ENCODE data around the gene GNB5.
A peak's percentile ranks its signal among the peaks of the same experiment; 100 is the strongest.
"Not testable (repeated sequence)": the region's sequence is repeated elsewhere in the genome, so short reads cannot be mapped to it uniquely, and the experiment has no call there.

The GNB5 gene

GRCh38 chr15:52111517-52112202, 79.5 kb downstream of the GNB5 start:
- no peak for DNase-seq

GRCh38 chr15:52109559-52110451, 81.4 kb downstream of the GNB5 start:
- no peak for DNase-seq

- DNase-seq = no peak
Observed at GRCh38 chr15:52107238-52107637, 84.0 kb downstream of the GNB5 start.

DNA sequence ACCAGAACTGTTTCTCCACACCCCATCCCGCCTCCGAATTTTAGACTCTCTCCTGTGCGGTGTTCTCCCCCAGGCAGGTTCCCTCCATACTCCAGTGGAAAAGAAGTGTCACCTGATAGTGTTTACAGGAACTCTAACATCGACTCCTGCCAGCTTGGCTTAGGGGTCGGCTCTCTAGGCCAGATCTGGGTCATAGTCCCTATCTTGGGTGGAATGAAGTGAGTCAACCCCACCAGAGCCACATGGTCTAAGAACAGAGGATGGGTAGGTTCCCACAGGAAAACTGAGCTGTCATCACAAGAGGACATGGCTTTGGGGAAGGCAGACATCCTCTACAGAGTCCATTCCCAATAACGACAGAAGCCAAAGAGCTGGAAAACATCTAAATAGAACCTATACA, 84.6 kb downstream of the GNB5 start:
- no peak for DNase-seq

- no peak for DNase-seq
Observed at GRCh38 chr15:52105846-52106245, 85.3 kb downstream of the GNB5 start.

DNA sequence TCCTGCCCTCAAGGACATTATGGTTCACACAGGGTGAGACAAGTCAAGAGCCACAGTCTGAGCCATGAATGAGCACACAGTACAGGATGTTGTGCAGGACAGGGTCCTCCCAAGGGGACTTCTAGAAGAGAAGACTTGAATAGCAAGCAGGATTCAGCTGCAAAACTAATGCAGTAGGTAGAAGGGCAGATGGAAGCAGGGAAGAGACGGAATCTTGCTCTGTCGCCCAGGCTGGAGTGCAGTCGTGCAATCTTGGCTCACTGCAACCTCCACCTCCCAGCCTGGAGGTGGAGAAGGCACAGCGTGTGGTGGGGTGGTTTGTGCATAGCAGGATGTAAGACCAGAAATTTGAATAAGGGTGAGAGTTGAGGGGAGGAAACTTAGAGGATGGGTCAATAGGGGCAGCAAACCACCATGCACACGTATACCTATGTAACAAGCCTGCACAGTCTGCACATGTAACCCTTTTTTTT, 86.6 kb downstream of the GNB5 start:
- DNase-seq = no peak

GRCh38 chr15:52103217-52104207, 87.7 kb downstream of the GNB5 start:
- no peak for DNase-seq

GRCh38 chr15:52102463-52102862, 88.7 kb downstream of the GNB5 start:
- no peak for DNase-seq

DNA sequence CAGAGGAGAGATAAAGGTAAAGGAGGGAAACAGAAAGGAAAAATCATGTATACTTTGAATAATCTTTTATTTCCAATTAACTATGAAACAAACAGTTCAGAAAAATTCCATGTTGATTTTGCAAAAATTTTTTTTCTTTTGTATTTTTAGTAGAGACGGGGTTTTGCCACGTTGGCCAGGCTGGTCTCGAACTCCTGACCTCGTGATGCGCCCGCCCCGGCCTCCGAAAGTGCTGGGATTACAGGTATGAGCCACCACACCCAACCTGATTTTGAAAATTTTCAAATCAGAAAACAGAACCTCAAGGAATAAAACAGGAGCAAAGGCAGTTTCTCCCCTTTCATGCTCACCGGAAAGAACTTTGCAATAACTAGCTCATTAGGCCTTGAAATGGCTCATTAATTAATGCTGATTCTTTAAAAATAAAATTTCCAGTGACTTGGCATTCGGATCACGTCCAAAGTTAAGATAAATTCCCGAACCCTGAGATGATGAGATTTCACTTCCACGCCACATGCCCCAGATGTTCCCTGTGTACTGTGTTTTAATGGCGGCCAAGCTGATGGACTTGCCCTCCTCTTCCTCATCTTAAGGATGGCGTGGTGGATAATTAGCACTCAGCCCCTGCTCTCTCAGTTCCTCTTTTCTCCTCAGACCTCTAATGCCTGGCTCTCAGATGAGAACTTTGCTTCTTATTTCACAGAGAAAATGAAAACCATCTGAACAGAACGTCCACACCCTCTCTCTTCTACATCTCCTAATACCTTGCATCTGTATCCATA, 89.5 kb downstream of the GNB5 start:
- DNase-seq = no peak

GRCh38 chr15:52100807-52101442, 90.3 kb downstream of the GNB5 start:
- peak in 1 of 2 donors; percentile 16 for DNase-seq

DNA sequence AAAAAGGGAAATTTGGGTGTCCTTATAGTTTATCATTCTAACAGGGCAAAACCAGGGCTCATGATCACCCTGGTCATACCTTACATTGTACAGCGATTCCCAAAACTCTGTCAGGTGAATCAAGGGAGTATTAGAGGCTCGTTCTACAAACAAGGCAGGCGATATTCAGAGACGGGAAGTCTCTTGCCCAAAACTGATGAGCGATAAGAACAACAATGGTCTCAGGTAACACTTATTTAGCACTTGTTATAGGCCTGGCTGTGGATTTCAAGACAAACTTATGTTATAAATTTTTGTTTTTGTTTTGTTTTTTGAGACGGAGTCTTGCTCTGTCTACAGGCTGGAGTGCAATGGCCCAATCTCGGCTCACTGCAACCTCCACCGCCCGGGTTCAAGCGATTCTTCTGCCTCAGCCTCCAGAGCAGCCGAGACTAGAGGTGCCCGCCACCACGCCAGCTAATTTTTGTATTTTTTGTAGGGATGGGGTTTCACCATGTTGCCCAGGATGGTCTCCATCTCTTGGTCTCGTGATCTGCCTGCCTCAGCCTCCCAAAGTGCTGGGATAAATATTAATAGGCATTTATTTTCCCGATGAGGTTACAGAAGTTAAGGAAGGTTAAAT, 91.4 kb downstream of the GNB5 start:
- DNase-seq = no peak

DNA sequence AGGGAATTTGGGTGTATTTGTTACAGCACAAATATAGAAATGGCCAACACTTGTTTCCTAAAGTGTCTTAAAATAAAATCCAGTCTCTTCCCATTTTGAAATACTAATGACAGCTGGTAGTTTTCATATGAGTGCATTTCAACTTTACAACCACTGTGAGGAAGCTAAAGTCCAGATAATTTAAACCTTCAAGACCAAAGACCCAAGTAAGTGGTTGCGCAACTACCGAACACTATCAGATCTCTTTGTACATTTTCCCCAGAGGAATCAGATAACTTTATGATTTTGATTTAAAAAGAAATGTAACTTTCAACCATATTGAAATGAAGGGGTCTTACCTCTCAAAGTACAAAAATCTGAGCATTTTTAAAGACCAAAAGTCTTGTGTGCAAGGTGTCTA, 92.9 kb downstream of the GNB5 start:
- no peak for DNase-seq

DNA sequence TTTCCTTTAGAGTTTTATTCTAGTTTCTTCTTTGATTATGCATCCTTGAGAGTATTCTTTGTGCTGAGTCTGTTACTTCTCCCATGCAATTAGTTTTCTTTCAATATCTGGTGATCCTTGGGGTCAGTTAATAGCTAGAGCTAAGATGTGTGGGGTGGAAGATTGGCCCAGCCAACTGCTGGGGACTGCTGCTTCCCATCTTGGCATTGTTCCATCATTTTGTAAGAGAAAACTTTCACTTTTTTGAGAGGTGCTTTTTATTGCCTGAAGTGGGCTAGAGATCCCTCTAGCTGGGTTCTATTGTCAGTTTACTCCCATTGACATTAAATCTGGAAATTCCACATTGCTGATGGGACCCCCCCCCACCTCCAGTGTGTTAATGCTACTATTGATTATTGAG, 94.0 kb downstream of the GNB5 start:
- DNase-seq = no peak

- DNase-seq = not testable (repeated sequence)
Observed at GRCh38 chr15:52096536-52096935, 94.7 kb downstream of the GNB5 start.

DNA sequence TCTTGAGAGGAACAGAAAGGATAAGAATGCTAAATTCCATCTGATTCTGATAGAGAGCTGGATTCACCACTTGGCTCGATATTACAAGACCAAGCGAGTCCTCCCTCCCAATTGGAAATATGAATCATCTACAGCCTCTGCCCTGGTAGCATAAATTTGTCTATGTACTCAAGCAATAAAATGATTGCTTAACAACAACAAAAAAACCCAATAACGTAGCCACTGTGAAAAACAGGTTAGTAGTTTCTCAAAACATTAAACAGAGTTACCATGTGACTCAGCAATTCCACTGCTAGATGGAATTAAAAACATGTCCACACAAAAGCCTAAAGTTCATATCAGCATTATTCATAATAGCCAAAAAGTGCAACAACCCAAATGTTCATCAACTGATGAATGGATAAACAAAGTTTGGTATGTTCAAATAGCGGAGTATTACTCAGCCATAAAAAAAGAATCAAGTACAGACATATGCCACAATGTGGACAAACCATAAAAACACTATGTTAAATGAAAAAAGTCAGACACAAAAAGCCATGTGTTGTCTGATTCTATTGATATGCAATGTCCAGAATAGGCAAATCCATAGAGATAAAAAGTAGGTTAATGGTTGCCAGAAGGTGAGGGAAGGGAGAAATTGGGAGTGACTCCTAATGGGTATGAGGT, 95.5 kb downstream of the GNB5 start:
- DNase-seq = no peak

- DNase-seq = no peak
Observed at GRCh38 chr15:52094811-52095584, 96.2 kb downstream of the GNB5 start.

- DNase-seq = no peak
Observed at GRCh38 chr15:52093539-52094510, 97.4 kb downstream of the GNB5 start.

DNA sequence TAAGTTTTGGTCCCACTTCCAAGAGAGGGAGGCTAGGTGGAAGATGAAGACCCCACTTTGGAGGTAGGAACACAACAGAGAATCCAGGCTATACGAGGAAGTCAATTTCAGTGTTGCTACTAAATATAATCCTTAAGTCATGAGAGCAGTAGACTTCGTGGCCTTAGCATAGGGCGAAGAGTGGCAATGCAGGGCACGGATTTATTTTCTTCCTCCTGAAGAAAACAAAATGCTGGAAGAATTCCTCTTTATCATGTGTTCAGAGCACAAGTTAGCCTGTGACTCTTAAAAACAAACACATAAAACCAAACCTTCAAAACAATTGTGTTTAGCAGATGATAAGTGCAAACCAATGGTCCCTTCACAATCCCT, 98.0 kb downstream of the GNB5 start:
- no peak for DNase-seq
